ENCODE measurements around the gene ACTN3. TPM values are rescaled to one million over a fixed set of nuclear protein-coding genes. Genes with fewer than 3 reads are reported as not detected.
A peak's percentile ranks its signal among the peaks of the same experiment; 100 is the strongest.
"Not testable (repeated sequence)": the region's sequence is repeated elsewhere in the genome, so short reads cannot be mapped to it uniquely, and the experiment has no call there.

Gene ACTN3
- total RNA-seq, result not detected

DNA sequence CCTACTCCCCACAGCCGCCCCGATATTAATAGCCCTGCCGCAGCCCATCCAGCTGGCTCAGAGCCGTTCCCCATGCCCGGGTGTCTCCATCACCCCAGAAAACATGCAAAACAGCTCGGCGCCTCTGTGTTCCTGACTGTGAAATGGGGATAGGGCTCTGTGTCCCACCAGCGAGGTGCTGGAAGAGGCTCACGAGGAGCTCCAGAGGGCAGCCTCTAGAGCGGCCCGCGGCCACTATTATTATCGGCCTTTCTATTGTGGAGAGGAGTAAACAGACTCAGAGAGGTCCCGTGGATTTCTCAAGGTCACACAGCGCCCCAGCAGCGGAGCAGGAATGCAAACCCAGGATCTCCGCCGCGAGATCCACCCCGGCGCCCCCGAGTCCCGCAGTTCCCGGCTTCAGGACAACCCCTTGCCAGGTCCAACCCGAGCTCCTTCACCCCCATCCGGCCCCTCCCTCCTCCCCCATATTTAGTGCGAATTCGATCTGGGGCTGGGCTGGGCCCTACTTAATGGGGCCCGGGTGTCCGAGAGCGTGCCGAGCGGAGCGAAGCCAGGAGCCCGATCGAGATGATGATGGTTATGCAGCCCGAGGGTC is at the start of gene ACTN3:
ACTN3 (plus strand) TSS at position 536 of the 598 bp plus-strand sequence; CDS start at position 571, 35 bp downstream.
- DNase-seq, result no peak

DNA sequence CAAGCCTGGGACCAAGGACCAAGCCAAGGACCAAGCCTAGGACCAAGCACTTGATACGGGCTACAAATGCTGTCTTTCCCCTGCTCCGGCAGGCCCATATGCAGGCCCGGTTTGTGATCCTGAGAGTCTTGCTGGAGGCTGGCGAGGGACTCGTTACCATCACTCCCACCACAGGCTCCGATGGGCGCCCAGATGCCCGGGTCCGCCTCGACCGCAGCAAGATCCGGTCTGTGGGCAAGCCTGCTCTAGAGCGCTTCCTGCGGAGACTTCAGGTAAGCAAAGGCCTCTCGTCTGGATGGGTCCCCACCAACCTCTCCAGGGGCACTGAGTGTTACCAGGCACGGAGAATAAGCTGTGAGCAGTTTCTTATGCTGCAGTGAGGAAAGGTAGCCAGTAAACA is 49.5 kb upstream of the ACTN3 start:
- no peak for DNase-seq

DNA sequence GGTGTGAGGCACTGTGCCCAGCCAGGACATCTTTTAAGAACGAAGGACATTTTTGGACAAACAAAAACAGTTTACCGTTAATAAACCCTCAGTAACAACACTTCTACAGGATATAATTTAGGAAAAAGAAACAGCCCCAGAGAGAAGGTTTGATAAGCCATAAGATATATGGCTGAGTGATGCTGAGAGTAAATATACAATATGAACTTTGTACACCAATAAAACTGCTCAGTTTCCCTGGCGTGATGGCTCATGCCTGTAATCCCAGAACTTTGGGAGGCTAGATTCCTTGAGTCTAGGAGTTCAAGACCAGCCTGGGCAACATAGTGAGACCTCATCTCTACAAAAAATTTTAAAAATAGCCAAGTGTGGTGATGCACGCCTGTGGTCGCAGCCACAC is 48.2 kb upstream of the ACTN3 start:
- no peak for DNase-seq

DNA sequence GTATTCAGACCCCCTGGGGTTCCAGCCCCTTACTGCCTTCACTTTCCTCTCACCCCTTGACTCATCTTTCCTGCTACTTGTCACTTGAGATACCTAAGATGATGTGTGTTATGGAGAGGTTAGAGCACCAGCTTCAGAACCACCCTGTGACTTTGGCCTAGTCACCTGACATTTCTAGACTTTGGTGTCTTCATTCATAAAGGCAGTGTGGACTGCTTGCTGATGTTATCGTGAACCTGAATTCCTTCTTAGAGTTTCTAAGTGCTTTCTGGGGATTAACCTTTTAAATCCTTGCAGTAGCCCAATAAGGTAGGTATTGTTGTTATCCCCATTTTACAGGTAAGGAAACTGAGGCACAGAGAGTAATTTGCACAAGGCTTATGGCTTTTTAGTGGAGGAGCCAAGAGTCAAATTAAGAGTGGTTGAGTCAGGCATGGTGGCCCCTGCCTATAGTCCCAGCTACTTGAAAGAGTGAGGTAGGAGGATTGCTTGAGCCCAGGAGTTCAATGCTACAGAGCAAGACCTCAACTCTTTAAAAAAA is 41.4 kb upstream of the ACTN3 start:
- DNase-seq, result no peak

DNA sequence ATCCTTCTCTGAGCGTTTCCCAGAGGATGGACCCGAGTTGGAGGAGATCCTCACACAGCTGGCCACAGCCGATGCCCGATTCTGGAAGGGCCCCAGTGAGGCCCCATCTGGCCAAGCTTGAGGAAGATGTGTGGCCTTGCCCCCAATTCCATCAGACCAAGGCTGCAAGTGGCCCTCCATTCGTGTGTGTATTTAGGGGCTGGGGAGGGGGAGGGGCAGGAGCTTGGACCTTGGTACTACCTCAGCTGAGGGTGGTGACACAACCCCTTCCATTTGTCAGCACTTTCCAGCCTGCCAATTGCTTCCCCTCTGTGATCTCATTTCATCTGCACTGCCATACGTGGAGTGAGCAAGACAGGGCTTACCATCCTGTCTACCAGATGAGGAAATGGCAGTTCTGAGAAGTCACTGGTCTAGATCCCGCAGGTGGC is 37.6 kb upstream of the ACTN3 start:
- no peak for DNase-seq

DNA sequence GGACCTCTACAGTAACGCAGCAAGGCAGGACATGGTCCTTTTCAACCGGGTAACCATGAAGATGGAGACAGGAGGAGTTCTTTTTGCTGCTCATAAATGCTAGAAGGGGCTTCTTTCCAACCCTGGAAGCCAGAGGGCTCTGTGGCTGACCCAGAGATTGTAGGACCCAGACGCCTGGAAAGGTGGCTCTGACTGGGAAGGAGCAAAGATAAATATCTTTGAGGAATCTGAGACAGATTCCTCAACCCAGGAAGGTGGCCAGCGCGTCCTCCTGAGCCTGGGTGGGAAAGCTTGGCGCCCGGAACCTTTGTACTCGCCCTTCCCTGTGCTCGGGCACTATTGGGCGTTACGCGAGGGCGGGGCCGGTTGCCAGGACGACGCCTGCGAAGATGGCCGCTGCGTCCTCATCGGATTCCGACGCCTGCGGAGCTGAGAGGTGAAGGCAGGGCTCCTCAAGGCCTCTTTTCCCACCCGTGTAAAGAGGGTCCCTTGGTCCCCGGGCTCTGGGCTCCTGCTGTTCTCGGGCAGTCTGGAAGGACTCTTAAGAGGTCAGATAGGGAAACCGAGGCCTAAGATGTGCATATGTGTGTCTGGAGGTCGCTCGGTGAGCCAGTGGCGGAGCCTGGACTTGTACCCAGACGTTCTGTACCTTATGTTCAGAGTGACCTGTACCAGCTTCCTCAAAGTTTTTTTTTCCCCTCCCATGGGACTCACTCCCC is 36.3 kb upstream of the ACTN3 start, which contains the start of gene BBS1:
BBS1 (plus strand) TSS at position 365 of the 719 bp plus-strand sequence; CDS start at position 390, 25 bp downstream.
- DNase-seq, result peak; percentile 68

DNA sequence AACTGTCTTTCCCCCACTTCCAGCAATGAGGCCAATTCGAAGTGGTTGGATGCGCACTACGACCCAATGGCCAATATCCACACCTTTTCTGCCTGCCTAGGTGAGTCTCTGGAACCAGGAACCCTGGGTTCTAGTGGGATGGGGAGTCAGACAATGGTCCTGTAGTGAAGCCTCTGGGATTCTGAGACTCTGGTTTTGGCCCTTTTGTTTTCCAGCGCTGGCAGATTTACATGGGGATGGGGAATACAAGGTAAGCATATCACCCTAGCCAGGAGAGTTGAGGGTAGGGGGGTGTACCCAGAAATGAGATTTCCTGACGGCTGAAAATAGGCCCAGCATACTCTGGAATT is 35.7 kb upstream of the ACTN3 start:
- DNase-seq, result no peak

DNA sequence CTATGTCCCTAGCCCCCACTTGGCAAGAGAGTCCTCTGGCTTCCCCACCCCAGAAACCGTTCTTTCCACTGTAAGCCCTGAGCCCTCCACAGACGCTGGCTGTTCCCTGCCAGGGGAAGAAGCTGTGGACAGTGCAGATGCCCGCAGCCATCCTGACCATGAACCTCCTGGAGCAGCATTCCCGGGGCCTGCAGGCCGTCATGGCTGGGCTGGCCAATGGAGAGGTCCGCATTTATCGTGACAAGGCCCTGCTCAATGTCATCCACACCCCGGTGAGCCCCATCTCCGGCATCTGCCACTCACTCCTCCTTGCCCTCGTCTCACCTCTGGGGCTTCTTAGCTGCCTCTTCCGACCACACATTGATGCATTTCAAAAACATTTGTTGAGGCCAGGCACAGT is 23.1 kb upstream of the ACTN3 start:
- no peak for DNase-seq

DNA sequence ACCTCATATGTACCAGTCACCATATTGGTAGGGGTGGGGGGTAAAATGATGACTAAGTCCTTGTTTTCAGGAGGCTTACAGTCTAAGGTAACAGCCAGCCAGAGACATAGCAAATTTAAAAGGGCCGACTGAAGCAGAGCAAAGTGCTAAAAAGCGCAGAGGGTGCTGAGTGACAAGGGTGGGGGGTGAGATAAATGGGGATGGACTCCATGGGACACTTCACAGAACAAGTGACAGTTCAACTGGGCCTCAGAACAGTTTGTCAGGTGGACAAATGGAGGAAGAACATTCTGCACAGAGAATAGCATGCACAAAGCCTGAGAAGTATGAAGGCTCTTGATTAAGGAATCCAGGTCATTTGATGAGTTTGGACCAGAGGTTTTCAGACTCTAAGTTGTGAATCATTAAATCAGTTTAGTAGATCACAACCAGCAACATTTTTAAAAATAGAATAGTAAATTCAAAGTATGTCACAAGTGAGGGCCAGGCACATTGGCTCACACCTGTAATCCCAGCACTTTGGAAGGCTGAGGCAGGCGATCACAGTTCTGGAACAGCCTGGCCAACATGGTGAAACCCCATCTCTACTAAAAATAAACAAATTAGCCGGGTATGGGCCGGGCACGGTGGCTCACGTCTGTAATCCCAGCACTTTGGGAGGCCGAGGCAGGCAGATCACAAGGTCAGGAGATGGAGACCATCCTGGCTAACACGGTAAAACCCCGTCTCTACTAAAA is 22.2 kb upstream of the ACTN3 start:
- DNase-seq, result no peak

DNA sequence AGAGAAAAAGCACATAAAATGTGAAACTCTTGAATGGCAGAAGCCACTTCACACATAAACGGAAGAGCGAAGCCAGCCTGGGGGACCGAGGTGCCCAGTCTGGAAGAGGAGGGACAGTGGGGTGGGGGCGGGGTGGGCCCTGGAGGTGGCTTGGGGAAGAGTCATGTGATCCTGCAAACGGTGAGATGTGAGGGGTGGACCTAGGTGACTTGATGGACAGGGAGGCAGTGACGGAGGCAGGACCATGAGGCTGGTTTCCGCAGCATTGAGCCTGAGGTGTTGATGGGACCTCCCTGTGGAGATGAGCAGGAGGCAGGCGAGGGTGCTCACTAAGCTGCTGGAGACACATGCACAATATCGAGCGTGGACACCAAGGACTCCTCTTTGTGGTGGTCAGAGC is 17.6 kb upstream of the ACTN3 start:
- no peak for DNase-seq

DNA sequence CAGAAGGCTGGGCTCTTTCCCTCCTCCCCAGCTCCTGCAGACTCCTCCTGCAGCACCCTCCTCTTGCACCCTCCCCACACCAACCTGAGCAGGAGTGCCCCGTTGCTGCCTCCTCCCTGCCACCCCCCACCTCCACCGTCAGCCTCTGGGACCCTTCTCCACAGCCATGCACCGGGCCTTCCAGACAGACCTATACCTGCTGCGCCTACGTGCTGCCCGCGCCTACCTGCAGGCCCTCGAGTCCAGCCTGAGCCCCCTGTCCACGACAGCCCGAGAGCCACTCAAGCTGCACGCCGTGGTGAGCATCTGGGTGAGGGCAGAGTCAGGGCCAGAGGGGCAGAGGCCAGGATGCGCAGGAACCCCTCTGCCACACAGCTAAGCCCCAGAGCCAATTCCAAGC is 17.0 kb upstream of the ACTN3 start:
- no peak for DNase-seq

DNA sequence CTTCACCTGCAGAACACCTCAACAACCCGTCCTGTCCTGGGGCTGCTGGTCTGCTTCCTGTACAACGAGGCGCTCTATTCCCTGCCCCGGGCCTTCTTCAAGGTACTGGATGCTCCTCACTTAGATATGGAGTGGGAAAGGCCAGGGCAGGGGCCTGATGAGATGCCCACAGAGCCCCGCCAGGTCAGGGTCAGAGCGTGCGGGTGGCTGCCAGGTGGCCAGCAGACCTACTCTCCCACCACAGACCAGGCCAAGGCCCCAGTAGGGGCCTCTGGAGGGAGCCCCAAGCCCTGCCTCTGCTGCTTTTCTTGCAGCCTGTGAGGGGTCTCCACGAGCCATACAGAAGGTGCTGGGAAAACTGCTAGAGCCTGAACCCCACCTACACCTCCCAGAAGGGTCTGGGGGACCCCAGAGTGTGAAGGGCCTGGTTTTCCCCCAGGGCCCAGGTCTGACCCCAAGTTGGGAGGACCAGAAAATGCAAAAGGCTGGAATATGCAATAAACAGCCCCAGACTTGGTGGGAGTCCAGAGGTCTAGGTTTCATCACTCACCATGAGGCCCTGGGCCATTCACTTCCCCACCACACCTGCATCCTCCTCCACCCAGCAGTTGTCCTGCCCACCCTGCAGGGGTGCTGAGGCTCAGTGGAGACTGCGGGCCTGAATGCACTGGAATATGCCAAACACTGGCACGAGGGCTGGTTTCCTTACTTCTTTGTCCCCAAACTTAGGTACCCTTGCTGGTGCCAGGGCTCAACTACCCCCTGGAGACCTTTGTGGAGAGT is 15.6 kb upstream of the ACTN3 start:
- DNase-seq, result no peak

DNA sequence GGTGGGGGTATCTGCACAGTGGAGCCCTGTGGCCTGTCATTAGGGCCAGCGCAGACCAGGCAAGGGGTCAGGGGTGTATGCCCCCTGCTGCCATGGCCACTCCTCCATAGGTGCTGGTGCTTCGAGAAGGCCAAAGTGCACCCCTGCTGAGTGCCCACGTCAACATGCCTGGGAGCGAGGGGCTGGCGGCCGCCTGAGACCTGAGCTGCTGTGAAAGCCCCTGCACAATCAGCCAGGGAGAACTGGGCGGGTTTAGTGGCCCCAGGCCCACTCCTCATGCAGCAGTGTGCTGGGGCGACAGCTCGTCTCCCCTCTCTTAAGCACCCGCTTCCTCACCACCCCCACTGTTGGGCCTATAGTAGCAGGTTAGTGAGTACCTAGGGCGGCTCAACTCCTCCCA is 14.9 kb upstream of the ACTN3 start:
- no peak for DNase-seq

DNA sequence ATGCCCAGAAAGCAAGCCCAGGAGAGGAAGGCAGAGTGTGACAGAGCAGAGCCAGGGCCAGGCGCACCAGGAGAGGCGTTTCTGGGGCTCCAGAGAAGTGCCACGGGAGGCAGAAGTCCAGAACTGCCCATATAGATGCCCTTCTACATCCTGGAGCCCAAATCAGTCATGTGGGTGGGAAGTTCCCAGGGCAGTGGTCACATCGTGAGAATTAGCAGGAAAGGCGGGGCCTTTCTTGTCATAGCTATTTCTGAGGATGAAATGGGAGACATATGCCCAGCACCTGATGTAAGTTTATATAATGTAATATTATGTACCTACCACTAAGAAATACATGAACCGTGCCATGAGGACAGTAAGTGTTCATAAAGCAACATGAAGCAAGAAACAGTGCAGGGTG is 13.9 kb upstream of the ACTN3 start:
- no peak for DNase-seq

DNA sequence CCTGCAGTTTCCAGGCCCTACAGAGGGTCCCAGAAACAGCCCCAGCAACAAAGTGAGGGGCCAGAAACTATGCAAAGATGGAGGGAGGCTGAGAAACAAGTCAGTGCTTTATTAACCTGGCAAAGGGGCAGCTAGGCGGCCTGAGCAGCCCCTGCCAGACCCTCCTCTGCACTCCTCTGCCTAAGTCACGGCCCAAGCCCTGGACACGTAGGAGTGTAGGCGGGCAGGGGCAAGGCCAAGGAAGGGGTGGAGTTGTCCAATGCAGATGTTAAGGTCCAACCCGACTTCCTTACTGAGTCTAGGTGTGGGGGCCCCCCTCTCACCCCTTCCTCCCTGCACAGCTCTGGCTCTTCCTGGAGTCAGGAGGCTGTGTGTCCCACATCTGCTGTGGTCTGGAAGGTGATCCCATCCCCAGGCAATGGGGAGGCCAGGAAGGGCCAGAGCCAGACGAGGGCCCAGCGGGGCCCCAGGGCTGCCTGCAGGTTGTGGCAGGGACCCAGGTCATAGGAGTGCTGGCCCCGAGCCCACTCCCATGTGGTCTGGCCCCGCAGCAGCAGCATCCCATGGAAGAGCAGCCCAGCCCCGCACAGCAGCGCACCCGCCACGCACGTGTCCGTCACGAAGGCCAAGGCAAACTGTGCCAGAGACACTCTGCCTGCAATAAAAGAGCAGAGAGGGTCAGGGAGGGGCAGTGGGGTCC is 7.4 kb upstream of the ACTN3 start:
- DNase-seq, result no peak

DNA sequence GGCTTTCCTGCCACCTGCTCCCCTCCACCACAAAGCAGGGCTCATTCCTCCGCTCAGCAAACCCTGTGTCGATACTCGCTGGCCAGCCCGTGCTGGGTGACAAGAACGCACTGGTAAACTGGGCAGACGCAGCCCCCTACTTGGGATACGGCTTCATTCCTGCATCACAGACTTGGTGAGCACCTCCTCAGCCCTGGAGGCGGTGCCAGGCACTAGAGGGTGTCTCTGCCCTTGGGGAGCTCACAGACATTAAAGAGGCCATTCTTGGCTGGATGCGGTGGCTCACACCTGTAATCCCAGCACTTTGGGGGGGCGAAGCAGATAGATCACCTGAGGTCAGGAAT is 6.9 kb upstream of the ACTN3 start:
- no peak for DNase-seq

DNA sequence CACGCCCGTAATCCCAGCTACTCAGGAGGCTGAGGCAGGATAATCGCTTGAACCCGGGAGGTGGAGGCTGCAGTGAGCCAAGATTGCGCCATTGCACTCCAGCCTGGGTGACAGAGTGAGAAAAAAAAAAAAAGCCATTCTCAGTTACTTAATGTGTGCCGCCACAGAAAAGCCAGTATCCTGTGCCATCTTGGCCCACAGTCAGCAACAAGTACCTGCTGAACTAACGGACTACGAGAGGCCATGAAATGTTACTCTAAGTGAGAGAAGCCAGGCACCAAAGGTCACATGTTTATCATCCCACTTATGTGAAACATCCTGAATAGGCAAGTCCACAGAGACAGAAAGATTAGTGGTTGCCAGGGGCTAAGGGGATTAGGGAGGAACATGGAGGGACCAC is 6.1 kb upstream of the ACTN3 start:
- DNase-seq, result not testable (repeated sequence)

DNA sequence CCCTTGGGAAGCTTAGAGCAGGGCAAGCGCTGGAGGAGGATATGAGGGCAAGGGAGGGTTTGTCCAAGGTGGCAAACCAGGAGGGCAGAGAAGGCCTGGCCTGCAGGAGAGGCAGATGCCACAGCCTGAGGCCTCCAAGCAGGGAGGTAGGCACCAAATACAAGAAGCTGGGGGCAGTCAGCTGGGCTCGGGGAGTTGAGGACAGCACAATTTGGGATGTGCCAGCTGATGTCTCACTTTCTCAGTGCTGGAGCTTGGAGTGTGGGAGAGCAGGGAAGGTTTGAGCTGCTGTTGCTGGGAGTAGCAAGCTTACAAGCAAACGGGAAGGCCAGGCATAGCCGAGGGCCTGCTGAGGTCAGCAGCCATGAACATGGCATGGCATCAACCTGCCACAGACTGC is 4.8 kb upstream of the ACTN3 start:
- peak; percentile 53 for DNase-seq

DNA sequence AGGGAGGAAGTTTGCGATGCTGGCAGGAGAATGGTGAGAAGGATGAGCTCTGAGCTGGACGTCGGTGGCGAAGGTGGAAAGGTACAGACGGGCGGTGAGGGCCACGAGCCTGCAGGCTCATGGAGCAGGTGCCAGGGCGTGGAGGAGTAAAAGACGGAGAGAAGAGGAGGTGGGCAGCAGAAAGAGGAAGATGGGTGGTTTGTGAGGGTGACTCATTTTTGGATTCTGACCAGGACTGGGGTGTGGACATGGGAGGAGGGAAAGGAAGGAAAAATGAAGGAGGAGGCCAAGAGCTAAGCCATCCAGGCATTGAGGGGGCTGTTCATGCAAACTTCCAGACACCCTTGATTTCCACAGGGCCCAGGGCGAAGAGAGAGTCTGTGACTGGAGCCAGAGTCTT is 4.3 kb upstream of the ACTN3 start:
- peak; percentile 21 for DNase-seq

DNA sequence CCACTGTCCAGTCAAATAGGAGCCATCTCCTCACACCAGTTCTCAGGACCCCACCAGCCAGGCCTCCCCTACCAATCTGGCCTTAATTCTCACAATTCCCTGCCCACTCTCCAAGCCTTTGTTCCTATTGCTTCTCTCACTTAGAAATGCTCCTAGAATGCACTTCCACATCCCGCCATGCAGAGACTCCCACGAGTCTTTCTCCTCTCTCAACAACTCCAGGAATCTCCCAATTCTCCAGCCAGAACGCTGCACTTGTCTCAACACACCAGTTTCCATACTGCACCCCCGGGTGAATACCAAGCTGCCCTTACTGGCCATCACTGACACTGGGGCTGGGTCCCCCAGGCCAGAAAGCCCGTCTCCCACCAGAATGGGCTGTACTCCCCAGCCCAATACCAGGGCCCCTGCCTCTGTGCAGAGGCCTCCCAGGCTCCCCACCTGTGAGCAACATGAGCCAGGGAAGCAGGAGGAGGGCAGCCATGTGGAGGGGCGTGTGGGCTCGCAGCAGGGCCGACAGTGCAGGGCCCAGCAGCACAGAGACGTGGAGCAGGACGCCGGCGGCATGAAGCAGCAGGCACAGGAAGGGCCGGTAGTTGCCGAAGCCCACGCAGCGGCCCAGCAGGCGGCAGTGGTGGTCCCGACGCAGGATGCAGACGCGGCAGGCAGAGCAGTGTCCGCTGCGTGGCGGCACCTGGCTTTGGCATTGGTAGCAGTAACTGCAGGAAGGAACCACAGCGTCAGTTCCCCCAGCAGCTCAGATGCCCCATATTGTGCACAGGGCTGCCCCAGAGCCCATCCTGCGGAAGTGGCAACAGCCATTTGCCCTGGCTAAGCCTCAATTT is 3.2 kb upstream of the ACTN3 start:
- DNase-seq, result no peak

DNA sequence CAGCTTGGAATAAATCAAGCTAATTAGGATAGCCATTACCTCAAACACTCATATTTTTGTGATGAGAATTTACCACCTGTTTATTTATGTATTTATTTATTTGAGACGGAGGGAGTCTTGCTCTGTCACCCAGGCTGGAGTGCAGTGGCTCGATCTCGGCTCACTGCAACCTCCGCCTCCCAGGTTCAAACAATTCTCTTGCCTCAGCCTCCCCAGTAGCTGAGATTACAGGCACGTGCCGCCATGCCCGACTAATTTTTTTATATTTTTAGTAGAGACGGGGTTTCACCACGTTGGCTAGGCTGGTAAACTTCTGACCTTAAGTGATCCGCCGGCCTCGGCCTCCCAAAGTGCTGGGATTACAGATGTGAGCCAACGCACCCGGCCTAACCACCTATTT is 1.8 kb upstream of the ACTN3 start:
- not testable (repeated sequence) for DNase-seq

All from occipital lobe (tissue), 2 donors.